Calu3 (cell line): ENCODE results near the gene CFAP97D2. TPM values are rescaled to one million over a fixed set of nuclear protein-coding genes. Genes with fewer than 3 reads are reported as not detected.

Experiments used
- BruUV-seq: library from RNA; stranded (reverse); fragments of 400-500 nt; replicated peaks from 2 replicates; lab custom pipeline; 2021; lab: Mats Ljungman, UMichigan
- CTCF ChIA-PET: fragments of 300-600 bp; sonication (Branson Sonifier 250); formaldehyde crosslinking; loops from one replicate; lab custom pipeline; 2022; ENCODE audit warnings: antibody characterized with exemption; lab: Charles Lee
- DNase-seq: peaks from one replicate; pipeline ENCODE4 v3.0.0; 2022
- H3K27ac Mint-ChIP-seq: one replicate; pipeline ENCODE4 v1.8.0; 2022; ENCODE audit warnings: mixed read lengths; ENCODE audit not compliant: unreplicated experiment
- H3K27me3 Mint-ChIP-seq: one replicate; pipeline ENCODE4 v1.8.0; 2022; ENCODE audit warnings: mixed read lengths; ENCODE audit not compliant: unreplicated experiment
- H3K36me3 Mint-ChIP-seq: one replicate; pipeline ENCODE4 v1.8.0; 2022; ENCODE audit warnings: mild to moderate bottlenecking, moderate library complexity, mixed read lengths; ENCODE audit not compliant: insufficient read depth, unreplicated experiment
- H3K4me1 Mint-ChIP-seq: one replicate; pipeline ENCODE4 v1.8.0; 2022; ENCODE audit warnings: mild to moderate bottlenecking, low read depth, mixed read lengths; ENCODE audit not compliant: unreplicated experiment
- H3K4me3 Mint-ChIP-seq: one replicate; pipeline ENCODE4 v1.8.0; 2022; ENCODE audit warnings: mild to moderate bottlenecking, low read depth, moderate library complexity, mixed read lengths; ENCODE audit not compliant: unreplicated experiment
- H3K9me3 Mint-ChIP-seq: one replicate; pipeline ENCODE4 v1.8.0; 2022; ENCODE audit warnings: low read depth, mixed read lengths; ENCODE audit not compliant: unreplicated experiment
- CTCF ChIP-seq: fragments of 200-600 bp; IDR thresholded peaks from one replicate; pipeline ENCODE4 v1.8.0; 2022; ENCODE audit warnings: antibody characterized with exemption; ENCODE audit not compliant: unreplicated experiment
- intact Hi-C: fragments of 100-400 bp; cut with micrococcal nuclease; formaldehyde crosslinking; loops from one replicate; pipeline ENCODE4 v1.10.0; 2022; ENCODE audit not compliant: unreplicated experiment
- total RNA-seq: library from RNA; stranded (reverse); gene quantifications from 2 replicates; pipeline ENCODE4 v1.2.3, GENCODE V29; 2022

The CFAP97D2 gene
- total RNA-seq, 1 experiment from 2014 or later, result not detected

GRCh38 chr13:114199954-114200353 is 20.9 kb downstream of the CFAP97D2 start:
- no peak for TF ChIP-seq CTCF
- Mint-ChIP-seq H3K27me3 (no peaks in the 10 kb centered on the region), H3K36me3 (no peaks in the 10 kb centered on the region), H3K27ac (no peak overlapping the region), H3K9me3 (no peaks in the 10 kb centered on the region), H3K4me1 (no peaks in the 10 kb centered on the region), H3K4me3 (no peak overlapping the region)
- intact Hi-C loops, result no loop called here
- CTCF ChIA-PET, result interaction anchor here (0.6 kb wide), 1 partner anchor 336 kb away, joined by 3 read pairs; no protein-coding TSS in a partner anchor
- DNase-seq, result no peak
- no TSS peak for BruUV-seq

- H3K4me3 Mint-ChIP-seq, result no peak overlapping the region
- H3K4me1 Mint-ChIP-seq, result no peaks in the 10 kb centered on the region
- H3K27me3 Mint-ChIP-seq, result no peaks in the 10 kb centered on the region
- intact Hi-C loops, result no loop called here
- TF ChIP-seq CTCF, result no peak
- no peaks in the 10 kb centered on the region for H3K36me3 Mint-ChIP-seq
- no peaks in the 10 kb centered on the region for H3K9me3 Mint-ChIP-seq
- CTCF ChIA-PET, result interaction anchor here (0.6 kb wide), 1 partner anchor 336 kb away, joined by 3 read pairs; no protein-coding TSS in a partner anchor
- no peak for DNase-seq
- no peak overlapping the region for H3K27ac Mint-ChIP-seq
- BruUV-seq, result no TSS peak
These were observed 21.4 kb downstream of the CFAP97D2 start for GRCh38 chr13:114200399-114200911.

GRCh38 chr13:114202581-114202980 is 23.5 kb downstream of the CFAP97D2 start:
- BruUV-seq, result no TSS peak
- CTCF ChIA-PET, result no interaction called here
- H3K36me3 Mint-ChIP-seq, result no peaks in the 10 kb centered on the region
- no peak overlapping the region for H3K27ac Mint-ChIP-seq
- no peaks in the 10 kb centered on the region for H3K9me3 Mint-ChIP-seq
- H3K4me1 Mint-ChIP-seq, result no peaks in the 10 kb centered on the region
- no peak for DNase-seq
- no peak for TF ChIP-seq CTCF
- H3K4me3 Mint-ChIP-seq, result no peak overlapping the region
- intact Hi-C loops, result no loop called here
- H3K27me3 Mint-ChIP-seq, result no peaks in the 10 kb centered on the region

GRCh38 chr13:114203536-114203935 is 24.5 kb downstream of the CFAP97D2 start:
- Mint-ChIP-seq H3K4me1 (no peaks in the 10 kb centered on the region), H3K27me3 (no peaks in the 10 kb centered on the region), H3K4me3 (no peak overlapping the region), H3K36me3 (no peaks in the 10 kb centered on the region), H3K9me3 (no peaks in the 10 kb centered on the region), H3K27ac (no peak overlapping the region)
- no peak for DNase-seq
- CTCF ChIA-PET, result no interaction called here
- intact Hi-C loops, result no loop called here
- BruUV-seq, result no TSS peak
- no peak for TF ChIP-seq CTCF
